Measurements from ENCODE around the gene C10orf95.
A peak's percentile ranks its signal among the peaks of the same experiment; 100 is the strongest.

Gene C10orf95

GRCh38 chr10:102476466-102477141 lies 25.3 kb upstream of the C10orf95 start:
- no peaks in the 10 kb centered on the region for H3K27me3 ChIP-seq (ENCODE audit: control insufficient read depth, insufficient read depth, low read length)
- no peaks in the 10 kb centered on the region for H3K4me1 ChIP-seq (ENCODE audit: control insufficient read depth, insufficient read depth, low read length)
- H3K36me3 ChIP-seq (ENCODE audit: control insufficient read depth, insufficient read depth, low read length): peaks cover 18% of the 10 kb centered on the region
- H3K9ac ChIP-seq (ENCODE audit: low read length): no peak overlapping the region
- H3K27ac ChIP-seq (ENCODE audit: low read depth, low read length): no peak overlapping the region
- no peak overlapping the region for H3K4me3 ChIP-seq (ENCODE audit: low read length)

- H3K4me1 ChIP-seq (ENCODE audit: control insufficient read depth, insufficient read depth, low read length): no peaks in the 10 kb centered on the region
- peaks cover 8% of the 10 kb centered on the region for H3K36me3 ChIP-seq (ENCODE audit: control insufficient read depth, insufficient read depth, low read length)
- H3K4me3 ChIP-seq (ENCODE audit: low read length): no peak overlapping the region
- H3K27ac ChIP-seq (ENCODE audit: low read depth, low read length): no peak overlapping the region
- no peaks in the 10 kb centered on the region for H3K27me3 ChIP-seq (ENCODE audit: control insufficient read depth, insufficient read depth, low read length)
- H3K9ac ChIP-seq (ENCODE audit: low read length): no peak overlapping the region
Observed at GRCh38 chr10:102475451-102476040, 24.2 kb upstream of the C10orf95 start.

GRCh38 chr10:102473445-102474331 lies 22.3 kb upstream of the C10orf95 start:
- H3K27ac ChIP-seq (ENCODE audit: low read depth, low read length): no peak overlapping the region
- H3K36me3 ChIP-seq (ENCODE audit: control insufficient read depth, insufficient read depth, low read length): no peaks in the 10 kb centered on the region
- no peak overlapping the region for H3K9ac ChIP-seq (ENCODE audit: low read length)

GRCh38 chr10:102470579-102471546 lies 19.5 kb upstream of the C10orf95 start:
- no peak overlapping the region for H3K27ac ChIP-seq (ENCODE audit: low read depth, low read length)
- H3K4me1 ChIP-seq (ENCODE audit: control insufficient read depth, insufficient read depth, low read length): no peaks in the 10 kb centered on the region
- H3K4me3 ChIP-seq (ENCODE audit: low read length): no peak overlapping the region
- no peaks in the 10 kb centered on the region for H3K27me3 ChIP-seq (ENCODE audit: control insufficient read depth, insufficient read depth, low read length)
- no peak overlapping the region for H3K9ac ChIP-seq (ENCODE audit: low read length)
- no peaks in the 10 kb centered on the region for H3K36me3 ChIP-seq (ENCODE audit: control insufficient read depth, insufficient read depth, low read length)

More at GRCh38 chr10:102473445-102474331, 22.3 kb upstream of the C10orf95 start:
- Histone ChIP-seq H3K27me3 (ENCODE audit: control insufficient read depth, insufficient read depth, low read length) (no peaks in the 10 kb centered on the region), H3K4me1 (ENCODE audit: control insufficient read depth, insufficient read depth, low read length) (no peaks in the 10 kb centered on the region), H3K4me3 (ENCODE audit: low read length) (no peak overlapping the region)

- H3K4me1 ChIP-seq (ENCODE audit: control insufficient read depth, insufficient read depth, low read length): no peaks in the 10 kb centered on the region
- H3K4me3 ChIP-seq (ENCODE audit: low read length): no peak overlapping the region
- H3K36me3 ChIP-seq (ENCODE audit: control insufficient read depth, insufficient read depth, low read length): no peaks in the 10 kb centered on the region
- no peak overlapping the region for H3K27ac ChIP-seq (ENCODE audit: low read depth, low read length)
- no peaks in the 10 kb centered on the region for H3K27me3 ChIP-seq (ENCODE audit: control insufficient read depth, insufficient read depth, low read length)
- no peak overlapping the region for H3K9ac ChIP-seq (ENCODE audit: low read length)
Observed at GRCh38 chr10:102468683-102469082, 17.3 kb upstream of the C10orf95 start.

GRCh38 chr10:102467971-102468438 lies 16.7 kb upstream of the C10orf95 start:
- Histone ChIP-seq H3K27ac (ENCODE audit: low read depth, low read length) (no peak overlapping the region), H3K9ac (ENCODE audit: low read length) (no peak overlapping the region), H3K4me1 (ENCODE audit: control insufficient read depth, insufficient read depth, low read length) (no peaks in the 10 kb centered on the region), H3K4me3 (ENCODE audit: low read length) (no peak overlapping the region), H3K36me3 (ENCODE audit: control insufficient read depth, insufficient read depth, low read length) (no peaks in the 10 kb centered on the region), H3K27me3 (ENCODE audit: control insufficient read depth, insufficient read depth, low read length) (no peaks in the 10 kb centered on the region)

- no peak overlapping the region for H3K4me3 ChIP-seq (ENCODE audit: low read length)
- H3K4me1 ChIP-seq (ENCODE audit: control insufficient read depth, insufficient read depth, low read length): no peaks in the 10 kb centered on the region
- no peak overlapping the region for H3K27ac ChIP-seq (ENCODE audit: low read depth, low read length)
- no peak overlapping the region for H3K9ac ChIP-seq (ENCODE audit: low read length)
- H3K27me3 ChIP-seq (ENCODE audit: control insufficient read depth, insufficient read depth, low read length): no peaks in the 10 kb centered on the region
- no peaks in the 10 kb centered on the region for H3K36me3 ChIP-seq (ENCODE audit: control insufficient read depth, insufficient read depth, low read length)
Observed at GRCh38 chr10:102467318-102467717, 16.0 kb upstream of the C10orf95 start.

- Histone ChIP-seq H3K36me3 (ENCODE audit: control insufficient read depth, insufficient read depth, low read length) (no peaks in the 10 kb centered on the region), H3K9ac (ENCODE audit: low read length) (no peak overlapping the region), H3K27me3 (ENCODE audit: control insufficient read depth, insufficient read depth, low read length) (no peaks in the 10 kb centered on the region), H3K27ac (ENCODE audit: low read depth, low read length) (no peak overlapping the region), H3K4me1 (ENCODE audit: control insufficient read depth, insufficient read depth, low read length) (peaks cover 4% of the 10 kb centered on the region), H3K4me3 (ENCODE audit: low read length) (no peak overlapping the region)
Observed at GRCh38 chr10:102465466-102465865, 14.1 kb upstream of the C10orf95 start.

GRCh38 chr10:102463983-102464382 lies 12.6 kb upstream of the C10orf95 start:
- Histone ChIP-seq H3K4me1 (ENCODE audit: control insufficient read depth, insufficient read depth, low read length) (peaks cover 4% of the 10 kb centered on the region), H3K4me3 (ENCODE audit: low read length) (no peak overlapping the region), H3K36me3 (ENCODE audit: control insufficient read depth, insufficient read depth, low read length) (no peaks in the 10 kb centered on the region), H3K27me3 (ENCODE audit: control insufficient read depth, insufficient read depth, low read length) (no peaks in the 10 kb centered on the region), H3K9ac (ENCODE audit: low read length) (no peak overlapping the region), H3K27ac (ENCODE audit: low read depth, low read length) (no peak overlapping the region)

GRCh38 chr10:102462512-102463054 lies 11.2 kb upstream of the C10orf95 start:
- Histone ChIP-seq H3K4me3 (ENCODE audit: low read length) (peak overlapping the region; percentile 2), H3K36me3 (ENCODE audit: control insufficient read depth, insufficient read depth, low read length) (no peaks in the 10 kb centered on the region), H3K27ac (ENCODE audit: low read depth, low read length) (no peak overlapping the region), H3K27me3 (ENCODE audit: control insufficient read depth, insufficient read depth, low read length) (no peaks in the 10 kb centered on the region), H3K4me1 (ENCODE audit: control insufficient read depth, insufficient read depth, low read length) (peaks cover 4% of the 10 kb centered on the region), H3K9ac (ENCODE audit: low read length) (no peak overlapping the region)

GRCh38 chr10:102461187-102462054 lies 10.1 kb upstream of the C10orf95 start:
- Histone ChIP-seq H3K27me3 (ENCODE audit: control insufficient read depth, insufficient read depth, low read length) (no peaks in the 10 kb centered on the region), H3K4me1 (ENCODE audit: control insufficient read depth, insufficient read depth, low read length) (peaks cover 4% of the 10 kb centered on the region), H3K4me3 (ENCODE audit: low read length) (peak overlapping the region; percentile 84), H3K27ac (ENCODE audit: low read depth, low read length) (no peak overlapping the region), H3K36me3 (ENCODE audit: control insufficient read depth, insufficient read depth, low read length) (no peaks in the 10 kb centered on the region), H3K9ac (ENCODE audit: low read length) (no peak overlapping the region)
